PC-3 (cell line): ENCODE results near the gene MKI67. TPM values are rescaled to one million over a fixed set of nuclear protein-coding genes. Genes with fewer than 3 reads are reported as not detected.

Source experiments
- ATAC-seq: fragments of 200-7000 bp; cut with Tn5 transposase; 2 replicates; pipeline ENCODE4 v1.9.1; 2020; ENCODE audit warnings: mild to moderate bottlenecking, moderate library complexity
- BruUV-seq: library from RNA; stranded (reverse); fragments of 400-500 nt; replicated peaks from 2 replicates; lab custom pipeline; 2021; lab: Mats Ljungman, UMichigan
- CTCF ChIA-PET: fragments of 300-600 bp; sonication (Branson Sonifier 250); formaldehyde crosslinking; loops from one replicate; lab custom pipeline; 2022; ENCODE audit warnings: antibody characterized with exemption; lab: Charles Lee
- POLR2A ChIA-PET: fragments of 300-600 bp; sonication (Branson Sonifier 250); formaldehyde crosslinking; loops from one replicate; lab custom pipeline; 2022; ENCODE audit warnings: antibody characterized with exemption; ENCODE audit not compliant: unreplicated experiment; lab: Charles Lee
- DNase-seq: peaks from one replicate; pipeline ENCODE4 v3.0.0-alpha.2; 2015
- H2AFZ ChIP-seq: fragments of 300-600 bp; sonication (generic); 2 replicates; pipeline ENCODE4 v1.6.0; 2016; ENCODE audit warnings: antibody characterized with exemption, low read length
- H3F3A ChIP-seq: fragments of 300-600 bp; sonication (generic); one replicate; pipeline ENCODE4 v1.6.0; 2017; ENCODE audit warnings: antibody characterized with exemption, low read length, control low read depth, mild to moderate bottlenecking; ENCODE audit not compliant: unreplicated experiment
- H3K27ac ChIP-seq: fragments of 300-600 bp; sonication (generic); 2 replicates; pipeline ENCODE4 v1.5.1; 2016; ENCODE audit warnings: mild to moderate bottlenecking, low read length
- H3K27me3 ChIP-seq: fragments of 300-600 bp; sonication (generic); 2 replicates; pipeline ENCODE4 v1.6.1; 2016; ENCODE audit warnings: low read length, mixed read lengths
- H3K36me3 ChIP-seq: fragments of 300-600 bp; sonication (generic); 2 replicates; pipeline ENCODE4 v1.6.1; 2016; ENCODE audit warnings: low read depth, mixed run types, low read length, mixed read lengths
- H3K4me1 ChIP-seq: fragments of 300-600 bp; sonication (generic); 2 replicates; pipeline ENCODE4 v1.5.1; 2016; ENCODE audit warnings: low read length; ENCODE audit not compliant: insufficient read depth
- H3K4me2 ChIP-seq: fragments of 300-600 bp; sonication (generic); 2 replicates; pipeline ENCODE4 v1.6.0; 2016; ENCODE audit warnings: low read length
- H3K4me3 ChIP-seq: fragments of 300-600 bp; sonication (generic); 2 replicates; pipeline ENCODE4 v1.5.1; 2016; ENCODE audit warnings: mild to moderate bottlenecking, low read length, mixed read lengths
- H3K79me2 ChIP-seq: fragments of 300-600 bp; sonication (generic); 2 replicates; pipeline ENCODE4 v1.6.1; 2017; ENCODE audit warnings: low read length, mixed read lengths
- H3K9ac ChIP-seq: fragments of 300-600 bp; sonication (generic); 2 replicates; pipeline ENCODE4 v1.6.0; 2016; ENCODE audit warnings: mild to moderate bottlenecking, low read length
- H3K9me2 ChIP-seq: fragments of 300-600 bp; sonication (generic); replicated peaks from 2 replicates; pipeline ENCODE4 v1.6.1; 2016; ENCODE audit warnings: mixed run types, low read length, mixed read lengths
- H3K9me3 ChIP-seq: fragments of 300-600 bp; sonication (generic); 2 replicates; pipeline ENCODE4 v1.6.1; 2016; ENCODE audit warnings: low read length, mixed read lengths
- H4K20me1 ChIP-seq: fragments of 300-600 bp; sonication (generic); 2 replicates; pipeline ENCODE4 v1.6.1; 2016; ENCODE audit warnings: low read length, mixed read lengths
- EZH2 ChIP-seq: fragments of 300-600 bp; sonication (generic); IDR thresholded peaks from one replicate; pipeline ENCODE4 v1.6.1; 2017; ENCODE audit warnings: antibody characterized with exemption, mild to moderate bottlenecking, low read length; ENCODE audit not compliant: unreplicated experiment
- EZH2phosphoT487 ChIP-seq: fragments of 300-600 bp; sonication (generic); IDR thresholded peaks from 2 replicates; pipeline ENCODE4 v1.6.1; 2018; ENCODE audit warnings: mild to moderate bottlenecking, antibody characterized with exemption, low read length, borderline replicate concordance
- intact Hi-C: fragments of 100-400 bp; cut with micrococcal nuclease; formaldehyde crosslinking; loops from 2 replicates; pipeline ENCODE4 v1.9.0; 2023
- total RNA-seq: library from RNA; depleted of rRNA; stranded (reverse); fragments of >200 nt; gene quantifications from 2 replicates; pipeline ENCODE4 v1.2.3, GENCODE V29; 2014
- TF ChIP-seq, protein P1 (sequence below): fragments of 300-600 bp; sonication (generic); conservative IDR thresholded peaks from 2 replicates; pipeline ENCODE4 v1.5.1; 2017; ENCODE audit warnings: antibody characterized with exemption, low read depth, mild to moderate bottlenecking, low read length

Gene MKI67
- total RNA-seq, 1 experiment from 2014 or later = 66.0 TPM

DNA sequence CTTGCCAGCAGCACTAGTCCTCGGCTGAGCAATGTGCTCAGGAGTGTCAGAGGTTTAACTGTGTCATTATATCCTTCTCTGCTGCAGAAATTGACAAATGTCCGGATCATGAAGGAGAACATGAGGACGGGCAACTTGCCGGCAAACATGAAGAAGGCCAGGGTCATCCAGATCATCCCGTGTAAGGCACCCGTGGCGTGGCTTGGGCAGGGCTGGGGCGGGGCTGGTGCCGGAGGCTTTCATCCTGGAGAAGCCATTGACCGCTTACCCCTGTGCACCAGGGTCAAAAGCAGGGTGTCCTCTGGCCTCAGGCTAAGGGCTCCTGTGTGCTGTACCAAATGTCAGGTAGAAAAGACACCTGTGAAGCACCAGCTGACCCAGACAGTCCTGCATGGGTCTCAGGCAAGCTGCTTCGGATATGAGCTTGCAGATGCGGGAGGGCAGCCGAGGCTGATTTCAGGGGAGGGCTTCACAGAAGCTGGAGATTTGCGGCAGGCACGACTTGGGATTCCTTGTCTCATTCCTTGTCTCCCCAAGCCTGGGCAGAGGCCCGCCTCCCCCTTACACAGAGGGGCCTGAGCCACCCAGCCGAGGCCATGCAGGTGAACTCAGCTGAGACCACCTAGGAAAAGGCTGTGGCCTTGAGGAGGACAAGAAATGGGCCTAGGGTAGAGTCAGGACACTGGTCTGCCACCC is 55.4 kb downstream of the MKI67 start:
- no peaks in the 10 kb centered on the region for H3K9me2 ChIP-seq
- H3K27ac ChIP-seq = no peak overlapping the region
- CTCF ChIA-PET = no interaction called here
- no peak overlapping the region for H3K9ac ChIP-seq
- H3K27me3 ChIP-seq = no peaks in the 10 kb centered on the region
- intact Hi-C loops = no loop called here
- POLR2A ChIA-PET = no interaction called here
- no peak for ATAC-seq
- H2AFZ ChIP-seq = no peak overlapping the region
- no peaks in the 10 kb centered on the region for H3K36me3 ChIP-seq
- H4K20me1 ChIP-seq = no peaks in the 10 kb centered on the region
- H3K4me1 ChIP-seq = no peaks in the 10 kb centered on the region
- H3K9me3 ChIP-seq = no peaks in the 10 kb centered on the region
- BruUV-seq = no TSS peak
- no peak overlapping the region for H3K4me2 ChIP-seq
- H3K79me2 ChIP-seq = no peaks in the 10 kb centered on the region
- no peak for DNase-seq
- TF ChIP-seq, protein P1, sequence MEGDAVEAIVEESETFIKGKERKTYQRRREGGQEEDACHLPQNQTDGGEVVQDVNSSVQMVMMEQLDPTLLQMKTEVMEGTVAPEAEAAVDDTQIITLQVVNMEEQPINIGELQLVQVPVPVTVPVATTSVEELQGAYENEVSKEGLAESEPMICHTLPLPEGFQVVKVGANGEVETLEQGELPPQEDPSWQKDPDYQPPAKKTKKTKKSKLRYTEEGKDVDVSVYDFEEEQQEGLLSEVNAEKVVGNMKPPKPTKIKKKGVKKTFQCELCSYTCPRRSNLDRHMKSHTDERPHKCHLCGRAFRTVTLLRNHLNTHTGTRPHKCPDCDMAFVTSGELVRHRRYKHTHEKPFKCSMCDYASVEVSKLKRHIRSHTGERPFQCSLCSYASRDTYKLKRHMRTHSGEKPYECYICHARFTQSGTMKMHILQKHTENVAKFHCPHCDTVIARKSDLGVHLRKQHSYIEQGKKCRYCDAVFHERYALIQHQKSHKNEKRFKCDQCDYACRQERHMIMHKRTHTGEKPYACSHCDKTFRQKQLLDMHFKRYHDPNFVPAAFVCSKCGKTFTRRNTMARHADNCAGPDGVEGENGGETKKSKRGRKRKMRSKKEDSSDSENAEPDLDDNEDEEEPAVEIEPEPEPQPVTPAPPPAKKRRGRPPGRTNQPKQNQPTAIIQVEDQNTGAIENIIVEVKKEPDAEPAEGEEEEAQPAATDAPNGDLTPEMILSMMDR = no peak
- no peak for TF ChIP-seq EZH2
- no peaks in the 10 kb centered on the region for H3F3A ChIP-seq
- no peak overlapping the region for H3K4me3 ChIP-seq

DNA sequence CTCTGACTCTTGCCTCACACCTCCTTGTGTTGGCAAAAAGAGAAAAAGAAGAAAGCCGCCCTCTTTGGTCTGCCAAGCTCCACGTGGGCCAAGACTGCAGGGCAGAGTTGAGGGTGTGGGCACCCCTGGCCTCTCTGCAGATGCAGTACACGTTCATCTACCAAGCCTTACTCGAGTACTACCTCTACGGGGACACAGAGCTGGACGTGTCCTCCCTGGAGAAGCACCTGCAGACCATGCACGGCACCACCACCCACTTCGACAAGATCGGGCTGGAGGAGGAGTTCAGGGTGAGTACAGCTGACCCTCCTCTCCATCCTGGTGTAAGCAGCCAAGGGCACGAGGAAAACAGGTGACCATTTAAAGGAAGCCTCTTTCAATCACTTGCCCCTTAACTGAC is 56.1 kb downstream of the MKI67 start:
- Histone ChIP-seq H3K79me2 (no peaks in the 10 kb centered on the region), H3K9ac (no peak overlapping the region), H3K27ac (no peak overlapping the region), H3K27me3 (no peaks in the 10 kb centered on the region), H3K4me1 (no peaks in the 10 kb centered on the region), H3K9me3 (no peaks in the 10 kb centered on the region), H3K4me2 (no peak overlapping the region), H3K36me3 (no peaks in the 10 kb centered on the region), H3K9me2 (no peaks in the 10 kb centered on the region), H2AFZ (no peak overlapping the region), H3K4me3 (no peak overlapping the region), H4K20me1 (no peaks in the 10 kb centered on the region), H3F3A (no peaks in the 10 kb centered on the region)
- ATAC-seq (no peak), DNase-seq (no peak)
- no TSS peak for BruUV-seq
- TF ChIP-seq EZH2 (no peak), EZH2phosphoT487 (no peak)
- TF ChIP-seq, protein P1 = no peak
- POLR2A ChIA-PET = no interaction called here
- CTCF ChIA-PET = interaction anchor here (1.4 kb wide), 2 partner anchors 22 to 35 kb away, joined by 8 to 15 read pairs; no protein-coding TSS in a partner anchor
- intact Hi-C loops = no loop called here

- CTCF ChIA-PET = interaction anchor here (0.5 to 1.4 kb wide), 6 partner anchors 22 to 162 kb away, joined by 3 to 15 read pairs (median 5); partner anchors contain the start of gene PTPRE
- H2AFZ ChIP-seq = no peak overlapping the region
- H3K27ac ChIP-seq = no peak overlapping the region
- peak; percentile 64 for DNase-seq
- no peaks in the 10 kb centered on the region for H3K9me3 ChIP-seq
- no peaks in the 10 kb centered on the region for H3K27me3 ChIP-seq
- no peaks in the 10 kb centered on the region for H3K36me3 ChIP-seq
- no peaks in the 10 kb centered on the region for H4K20me1 ChIP-seq
- intact Hi-C loops = loop anchor here (1.0 to 5.0 kb wide), 4 partner anchors 34 to 352 kb away; partner anchors contain the start of gene PTPRE
- no peak for TF ChIP-seq EZH2phosphoT487
- no peak for TF ChIP-seq EZH2
- TF ChIP-seq, protein P1 = peak; percentile 70
- no peak overlapping the region for H3K4me3 ChIP-seq
- H3K79me2 ChIP-seq = no peaks in the 10 kb centered on the region
- ATAC-seq = peak; percentile 85
- no peak overlapping the region for H3K9ac ChIP-seq
- no peaks in the 10 kb centered on the region for H3K4me1 ChIP-seq
- H3K4me2 ChIP-seq = no peak overlapping the region
- no peaks in the 10 kb centered on the region for H3K9me2 ChIP-seq
- POLR2A ChIA-PET = no interaction called here
- no peaks in the 10 kb centered on the region for H3F3A ChIP-seq
- no TSS peak for BruUV-seq
Observed at GRCh38 chr10:128069351-128070051, 56.7 kb downstream of the MKI67 start.
